Sigmoid colon (tissue), 3 donors: Measurements from ENCODE around the gene NR1H4.

Experiments used
- POLR2A ChIP-seq, 2 donors: fragments of 450-650 bp; IDR thresholded peaks; one replicate each; pipeline ENCODE4 v1.6.1; 2016; ENCODE audit warnings: antibody characterized with exemption in 2 of 2, mild to moderate bottlenecking in 2 of 2, moderate library complexity in 2 of 2
- TF ChIP-seq, protein P1 (sequence below), 4 experiments: fragments of 450-650 bp in 3 of 4; fragments of 200-600 bp in 1 of 4; IDR thresholded peaks; one replicate each; pipeline ENCODE4 v1.5.1; 2016 to 2019; ENCODE audit warnings: antibody characterized with exemption in 4 of 4, mild to moderate bottlenecking in 3 of 4, moderate library complexity in 2 of 4

DNA sequence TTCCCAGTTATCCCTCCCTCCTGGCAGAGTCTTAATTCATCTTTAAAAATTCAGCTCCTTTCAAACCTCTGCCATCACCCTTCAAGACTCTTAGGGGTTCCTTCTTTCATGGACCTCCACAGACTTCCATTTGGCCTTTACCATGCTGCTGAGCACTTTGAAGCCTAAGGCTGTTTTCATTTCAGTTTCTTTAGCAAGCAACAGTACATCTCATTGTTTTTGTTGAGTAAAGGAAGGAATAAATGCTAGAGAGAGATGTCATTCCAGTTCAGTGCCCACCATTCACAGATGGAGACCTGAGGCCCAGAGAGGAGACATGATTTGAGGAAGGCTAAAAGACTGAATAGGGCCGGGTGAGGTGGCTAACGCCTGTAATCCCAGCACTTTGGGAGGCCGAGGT lies 98.5 kb downstream of the NR1H4 start:
- no peak for TF ChIP-seq POLR2A (IDR thresholded peaks at IDR 0.05)
- TF ChIP-seq, protein P1, sequence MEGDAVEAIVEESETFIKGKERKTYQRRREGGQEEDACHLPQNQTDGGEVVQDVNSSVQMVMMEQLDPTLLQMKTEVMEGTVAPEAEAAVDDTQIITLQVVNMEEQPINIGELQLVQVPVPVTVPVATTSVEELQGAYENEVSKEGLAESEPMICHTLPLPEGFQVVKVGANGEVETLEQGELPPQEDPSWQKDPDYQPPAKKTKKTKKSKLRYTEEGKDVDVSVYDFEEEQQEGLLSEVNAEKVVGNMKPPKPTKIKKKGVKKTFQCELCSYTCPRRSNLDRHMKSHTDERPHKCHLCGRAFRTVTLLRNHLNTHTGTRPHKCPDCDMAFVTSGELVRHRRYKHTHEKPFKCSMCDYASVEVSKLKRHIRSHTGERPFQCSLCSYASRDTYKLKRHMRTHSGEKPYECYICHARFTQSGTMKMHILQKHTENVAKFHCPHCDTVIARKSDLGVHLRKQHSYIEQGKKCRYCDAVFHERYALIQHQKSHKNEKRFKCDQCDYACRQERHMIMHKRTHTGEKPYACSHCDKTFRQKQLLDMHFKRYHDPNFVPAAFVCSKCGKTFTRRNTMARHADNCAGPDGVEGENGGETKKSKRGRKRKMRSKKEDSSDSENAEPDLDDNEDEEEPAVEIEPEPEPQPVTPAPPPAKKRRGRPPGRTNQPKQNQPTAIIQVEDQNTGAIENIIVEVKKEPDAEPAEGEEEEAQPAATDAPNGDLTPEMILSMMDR (IDR thresholded peaks at IDR 0.05), result no peak
